Endodermal cell (in vitro differentiated cells): Measurements from ENCODE around the gene COL13A1. TPM values are rescaled to one million over a fixed set of nuclear protein-coding genes. Genes with fewer than 3 reads are reported as not detected.

Experiments used
- DNase-seq: peaks from one replicate; pipeline ENCODE4 v3.0.0-alpha.2; 2017
- H3K27ac ChIP-seq: 2 replicates; pipeline ENCODE4 v1.5.1; 2013; ENCODE audit warnings: mild to moderate bottlenecking, low read depth, low read length, moderate library complexity
- H3K27me3 ChIP-seq: 2 replicates; pipeline ENCODE4 v1.6.1; 2013; ENCODE audit warnings: mild to moderate bottlenecking, low read length, moderate library complexity; ENCODE audit not compliant: insufficient read depth, control insufficient read depth, poor library complexity, severe bottlenecking
- H3K36me3 ChIP-seq: 2 replicates; pipeline ENCODE4 v1.7.0; 2013; ENCODE audit warnings: mild to moderate bottlenecking, low read length, moderate library complexity; ENCODE audit not compliant: control insufficient read depth, insufficient read depth
- H3K4me1 ChIP-seq: one replicate; pipeline ENCODE4 v1.7.0; 2013; ENCODE audit warnings: low read length; ENCODE audit not compliant: control insufficient read depth, insufficient read depth
- H3K4me3 ChIP-seq: 2 replicates; pipeline ENCODE4 v1.5.1; 2013; ENCODE audit warnings: mild to moderate bottlenecking, low read length, moderate library complexity
- H3K9ac ChIP-seq: 2 replicates; pipeline ENCODE4 v1.6.1; 2013; ENCODE audit warnings: mild to moderate bottlenecking, low read length, moderate library complexity; ENCODE audit not compliant: poor library complexity, severe bottlenecking; ENCODE audit errors: extremely low read depth
- H3K9me3 ChIP-seq: 2 replicates; pipeline ENCODE4 v1.6.1; 2013; ENCODE audit warnings: mild to moderate bottlenecking, low read length, moderate library complexity; ENCODE audit not compliant: control insufficient read depth
- H3K27ac Mint-ChIP-seq: 2 replicates; pipeline ENCODE4 v1.8.0; 2020; ENCODE audit warnings: mixed read lengths
- H3K27me3 Mint-ChIP-seq: 2 replicates; pipeline ENCODE4 v1.8.0; 2021; ENCODE audit warnings: mild to moderate bottlenecking, mixed read lengths; ENCODE audit not compliant: insufficient read depth
- H3K36me3 Mint-ChIP-seq: 2 replicates; pipeline ENCODE4 v1.8.0; 2020; ENCODE audit warnings: low read depth, mixed read lengths
- H3K4me1 Mint-ChIP-seq: 2 replicates; pipeline ENCODE4 v1.8.0; 2020; ENCODE audit warnings: mixed read lengths
- H3K4me3 Mint-ChIP-seq: 2 replicates; pipeline ENCODE4 v1.8.0; 2020; ENCODE audit warnings: mild to moderate bottlenecking, moderate library complexity, mixed read lengths
- H3K9me3 Mint-ChIP-seq: 2 replicates; pipeline ENCODE4 v1.8.0; 2020; ENCODE audit warnings: mild to moderate bottlenecking, mixed read lengths
- CTCF ChIP-seq: fragments of 200-600 bp; sonication (generic); conservative IDR thresholded peaks from 2 replicates; pipeline ENCODE4 v1.5.0; 2021; ENCODE audit warnings: antibody characterized with exemption, mild to moderate bottlenecking
- WGBS, 2 experiments: methylation state at CpG; one replicate each; pipeline versions ENCODE4 v1.1.5 to v1.1.7; 2013; ENCODE audit warnings: missing lambda C conversion rate in 2 of 2, mixed read lengths in 1 of 2; ENCODE audit not compliant: insufficient coverage in 1 of 2, insufficient read length in 1 of 2; 5-methylcytosine and 5-hydroxymethylcytosine counted together
- total RNA-seq, 2 donors: library from RNA; stranded (reverse); fragmentation: NEBNext Ultra II Directional in 1 of 2; extraction: Animal tissue kit (Norgen Biotek cat#: 25700) in 1 of 2; gene quantifications; 2 replicates in 1 of 2; 3 replicates in 1 of 2; pipeline ENCODE4 v1.2.1, GENCODE V29; 2021

The COL13A1 gene
- total RNA-seq, 2 donors from 2014 or later, result 15.9 to 20.7 TPM

- Histone ChIP-seq H3K9ac (no peak overlapping the region), H3K4me1 (no peaks in the 10 kb centered on the region), H3K27me3 (no peaks in the 10 kb centered on the region), H3K36me3 (no peaks in the 10 kb centered on the region), H3K9me3 (no peaks in the 10 kb centered on the region), H3K27ac (no peak overlapping the region), H3K4me3 (no peak overlapping the region)
- no peaks in the 10 kb centered on the region for H3K27me3 Mint-ChIP-seq
- no peaks in the 10 kb centered on the region for H3K9me3 Mint-ChIP-seq
- no peak overlapping the region for H3K27ac Mint-ChIP-seq
- H3K4me3 Mint-ChIP-seq, result no peak overlapping the region
- TF ChIP-seq CTCF, result no peak
- DNase-seq, result no peak
- 95 to 100% methylated on average over 3 to 5 of the region's 5 CpGs for WGBS, 2 experiments
- no peaks in the 10 kb centered on the region for H3K36me3 Mint-ChIP-seq
- H3K4me1 Mint-ChIP-seq, result peaks cover 26% of the 10 kb centered on the region
These were observed 35.6 kb downstream of the COL13A1 start for GRCh38 chr10:69837261-69837660.

- no peak for TF ChIP-seq CTCF
- Histone ChIP-seq H3K36me3 (no peaks in the 10 kb centered on the region), H3K4me1 (no peaks in the 10 kb centered on the region), H3K27me3 (no peaks in the 10 kb centered on the region), H3K9me3 (no peaks in the 10 kb centered on the region), H3K27ac (no peak overlapping the region), H3K4me3 (no peak overlapping the region), H3K9ac (no peak overlapping the region)
- 92 to 93% methylated on average over 2 to 5 of the region's 5 CpGs for WGBS, 2 experiments
- H3K9me3 Mint-ChIP-seq, result no peaks in the 10 kb centered on the region
- peak overlapping the region; percentile 29 for H3K27ac Mint-ChIP-seq
- DNase-seq, result no peak
- H3K36me3 Mint-ChIP-seq, result no peaks in the 10 kb centered on the region
- H3K27me3 Mint-ChIP-seq, result no peaks in the 10 kb centered on the region
- peaks cover 33% of the 10 kb centered on the region for H3K4me1 Mint-ChIP-seq
- no peak overlapping the region for H3K4me3 Mint-ChIP-seq
These were observed 36.7 kb downstream of the COL13A1 start for GRCh38 chr10:69838418-69838817.

- Histone ChIP-seq H3K4me1 (no peaks in the 10 kb centered on the region), H3K9ac (no peak overlapping the region), H3K27ac (no peak overlapping the region), H3K27me3 (no peaks in the 10 kb centered on the region), H3K4me3 (no peak overlapping the region), H3K36me3 (no peaks in the 10 kb centered on the region), H3K9me3 (no peaks in the 10 kb centered on the region)
- WGBS, 2 experiments, result 67 to 80% methylated on average over 11 of the region's 11 CpGs
- no peak for DNase-seq
- H3K4me3 Mint-ChIP-seq, result no peak overlapping the region
- H3K4me1 Mint-ChIP-seq, result peaks cover 36% of the 10 kb centered on the region
- H3K36me3 Mint-ChIP-seq, result no peaks in the 10 kb centered on the region
- no peaks in the 10 kb centered on the region for H3K9me3 Mint-ChIP-seq
- peak overlapping the region; percentile 29 for H3K27ac Mint-ChIP-seq
- no peak for TF ChIP-seq CTCF
- H3K27me3 Mint-ChIP-seq, result no peaks in the 10 kb centered on the region
These were observed 37.1 kb downstream of the COL13A1 start for GRCh38 chr10:69838853-69839252.
